ENCODE measurements around the gene RANBP10. TPM values are rescaled to one million over a fixed set of nuclear protein-coding genes. Genes with fewer than 3 reads are reported as not detected.

RANBP10 gene
- total and polyA plus RNA-seq, 2 of the 13 experiments (the other 11 are each of a cell fraction or from before 2014, with no cell fraction given) = 9.2 to 22.7 TPM

- TF ChIP-seq ZBTB37 (CRISPR knock-in tag; IDR thresholded peaks at IDR 0.05) (no peak), RARA (CRISPR knock-in tag; IDR thresholded peaks at IDR 0.05) (peak; percentile 24), ZNF646 (CRISPR knock-in tag; IDR thresholded peaks at IDR 0.05) (no peak; the same call in 1 of the 2 replicates), HOXA5 (CRISPR knock-in tag; IDR thresholded peaks at IDR 0.05) (peak; percentile 92), SP4 (CRISPR knock-in tag; IDR thresholded peaks at IDR 0.05) (peak; percentile 91), AGO1 (IDR thresholded peaks at IDR 0.05; ENCODE audit: low read depth, low read length, poor library complexity, severe bottlenecking) (no peak), SP1 (IDR thresholded peaks at IDR 0.05) (no peak), SP1 (CRISPR knock-in tag; IDR thresholded peaks at IDR 0.05) (peak; percentile 79; the same call in 1 of the 2 replicates), JUNB (CRISPR knock-in tag; IDR thresholded peaks at IDR 0.05; ENCODE audit: borderline replicate concordance) (peak; percentile 28; the same call in 1 of the 2 replicates), ZNF350 (CRISPR knock-in tag; IDR thresholded peaks at IDR 0.05; ENCODE audit: borderline replicate concordance, low read depth) (peak; percentile 91), CHD4 (IDR thresholded peaks at IDR 0.05; ENCODE audit: borderline replicate concordance, low read length) (no peak), TBX2 (CRISPR knock-in tag; IDR thresholded peaks at IDR 0.05; ENCODE audit: borderline replicate concordance) (peak; percentile 81; the same call in 1 of the 2 replicates), LBX2 (CRISPR knock-in tag; IDR thresholded peaks at IDR 0.05; ENCODE audit: borderline replicate concordance) (peak; percentile 81), NFIC (IDR thresholded peaks at IDR 0.05; ENCODE audit: low read length) (no peak; the same call in 1 of the 2 replicates), RNF2 (conservative IDR thresholded peaks at IDR 0.05; ENCODE audit: low read depth) (peak; percentile 79; the same call in 1 of the 2 replicates), ERF (CRISPR knock-in tag; IDR thresholded peaks at IDR 0.05) (peak; percentile 87; the same call in 1 of the 2 replicates), PAWR (CRISPR knock-in tag; IDR thresholded peaks at IDR 0.05; ENCODE audit: borderline replicate concordance) (no peak; the same call in 1 of the 2 replicates)
- TF ChIP-seq, protein P1, sequence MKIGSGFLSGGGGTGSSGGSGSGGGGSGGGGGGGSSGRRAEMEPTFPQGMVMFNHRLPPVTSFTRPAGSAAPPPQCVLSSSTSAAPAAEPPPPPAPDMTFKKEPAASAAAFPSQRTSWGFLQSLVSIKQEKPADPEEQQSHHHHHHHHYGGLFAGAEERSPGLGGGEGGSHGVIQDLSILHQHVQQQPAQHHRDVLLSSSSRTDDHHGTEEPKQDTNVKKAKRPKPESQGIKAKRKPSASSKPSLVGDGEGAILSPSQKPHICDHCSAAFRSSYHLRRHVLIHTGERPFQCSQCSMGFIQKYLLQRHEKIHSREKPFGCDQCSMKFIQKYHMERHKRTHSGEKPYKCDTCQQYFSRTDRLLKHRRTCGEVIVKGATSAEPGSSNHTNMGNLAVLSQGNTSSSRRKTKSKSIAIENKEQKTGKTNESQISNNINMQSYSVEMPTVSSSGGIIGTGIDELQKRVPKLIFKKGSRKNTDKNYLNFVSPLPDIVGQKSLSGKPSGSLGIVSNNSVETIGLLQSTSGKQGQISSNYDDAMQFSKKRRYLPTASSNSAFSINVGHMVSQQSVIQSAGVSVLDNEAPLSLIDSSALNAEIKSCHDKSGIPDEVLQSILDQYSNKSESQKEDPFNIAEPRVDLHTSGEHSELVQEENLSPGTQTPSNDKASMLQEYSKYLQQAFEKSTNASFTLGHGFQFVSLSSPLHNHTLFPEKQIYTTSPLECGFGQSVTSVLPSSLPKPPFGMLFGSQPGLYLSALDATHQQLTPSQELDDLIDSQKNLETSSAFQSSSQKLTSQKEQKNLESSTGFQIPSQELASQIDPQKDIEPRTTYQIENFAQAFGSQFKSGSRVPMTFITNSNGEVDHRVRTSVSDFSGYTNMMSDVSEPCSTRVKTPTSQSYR (CRISPR knock-in tag; IDR thresholded peaks at IDR 0.05; ENCODE audit: borderline replicate concordance) = 0 out of 2 replicates have a peak, but pooled peaks have one; percentile 16
These were observed 27.3 kb upstream of the RANBP10 start (continued) for GRCh38 chr16:67833415-67834241.

Data from HepG2 (cell line).